ENCODE results near the gene RIOK1.
"Not testable (repeated sequence)": the region's sequence is repeated elsewhere in the genome, so short reads cannot be mapped to it uniquely, and the experiment has no call there.

Gene RIOK1

GRCh38 chr6:7446619-7447325 is 57.2 kb downstream of the RIOK1 start:
- DNase-seq (ENCODE audit: low read depth): no peak
- H3K4me3 ChIP-seq (ENCODE audit: low read depth, low read length): no peak overlapping the region
- no peak for TF ChIP-seq CTCF (IDR thresholded peaks at IDR 0.05; ENCODE audit: insufficient read depth, low read depth, low read length, missing control alignments)

GRCh38 chr6:7448232-7448631 is 58.6 kb downstream of the RIOK1 start:
- DNase-seq (ENCODE audit: low read depth): no peak
- TF ChIP-seq CTCF (IDR thresholded peaks at IDR 0.05; ENCODE audit: insufficient read depth, low read depth, low read length, missing control alignments): no peak
- no peak overlapping the region for H3K4me3 ChIP-seq (ENCODE audit: low read depth, low read length)

GRCh38 chr6:7449018-7449417 is 59.4 kb downstream of the RIOK1 start:
- no peak for TF ChIP-seq CTCF (IDR thresholded peaks at IDR 0.05; ENCODE audit: insufficient read depth, low read depth, low read length, missing control alignments)
- no peak overlapping the region for H3K4me3 ChIP-seq (ENCODE audit: low read depth, low read length)

GRCh38 chr6:7451326-7451725 is 61.7 kb downstream of the RIOK1 start:
- no peak for TF ChIP-seq CTCF (IDR thresholded peaks at IDR 0.05; ENCODE audit: insufficient read depth, low read depth, low read length, missing control alignments)
- DNase-seq (ENCODE audit: low read depth): no peak
- H3K4me3 ChIP-seq (ENCODE audit: low read depth, low read length): no peak overlapping the region

More at GRCh38 chr6:7449018-7449417, 59.4 kb downstream of the RIOK1 start:
- DNase-seq (ENCODE audit: low read depth): no peak

GRCh38 chr6:7452898-7453297 is 63.3 kb downstream of the RIOK1 start:
- TF ChIP-seq CTCF (IDR thresholded peaks at IDR 0.05; ENCODE audit: insufficient read depth, low read depth, low read length, missing control alignments): no peak
- DNase-seq (ENCODE audit: low read depth): no peak
- H3K4me3 ChIP-seq (ENCODE audit: low read depth, low read length): no peak overlapping the region

GRCh38 chr6:7454696-7455358 is 65.2 kb downstream of the RIOK1 start:
- TF ChIP-seq CTCF (IDR thresholded peaks at IDR 0.05; ENCODE audit: insufficient read depth, low read depth, low read length, missing control alignments): no peak
- no peak for DNase-seq (ENCODE audit: low read depth)
- H3K4me3 ChIP-seq (ENCODE audit: low read depth, low read length): no peak overlapping the region

- not testable (repeated sequence) for DNase-seq (ENCODE audit: low read depth); H3K4me3 ChIP-seq (ENCODE audit: low read depth, low read length)
Measured at GRCh38 chr6:7456302-7456701, 66.7 kb downstream of the RIOK1 start.

Data from GM12865 (cell line).